GM13976 (cell line): ENCODE measurements around the gene HECA.

Experiments used
- DNase-seq: peaks from one replicate; pipeline ENCODE4 v3.0.0; 2012; ENCODE audit warnings: low spot score
- CTCF ChIP-seq: IDR thresholded peaks from 2 replicates; pipeline ENCODE4 v1.5.1; 2012; ENCODE audit warnings: borderline replicate concordance, mild to moderate bottlenecking; ENCODE audit not compliant: insufficient read depth; ENCODE audit errors: extremely low read depth, missing control alignments, control extremely low read depth
- in situ Hi-C: fragments of 300-500 bp; cut with MboI; formaldehyde crosslinking; loops from one replicate; pipeline ENCODE4 v1.12.0; 2022; ENCODE audit warnings: low sequenced_read_pairs, mixed read lengths, inconsistent platforms; ENCODE audit not compliant: unreplicated experiment

HECA gene

DNA sequence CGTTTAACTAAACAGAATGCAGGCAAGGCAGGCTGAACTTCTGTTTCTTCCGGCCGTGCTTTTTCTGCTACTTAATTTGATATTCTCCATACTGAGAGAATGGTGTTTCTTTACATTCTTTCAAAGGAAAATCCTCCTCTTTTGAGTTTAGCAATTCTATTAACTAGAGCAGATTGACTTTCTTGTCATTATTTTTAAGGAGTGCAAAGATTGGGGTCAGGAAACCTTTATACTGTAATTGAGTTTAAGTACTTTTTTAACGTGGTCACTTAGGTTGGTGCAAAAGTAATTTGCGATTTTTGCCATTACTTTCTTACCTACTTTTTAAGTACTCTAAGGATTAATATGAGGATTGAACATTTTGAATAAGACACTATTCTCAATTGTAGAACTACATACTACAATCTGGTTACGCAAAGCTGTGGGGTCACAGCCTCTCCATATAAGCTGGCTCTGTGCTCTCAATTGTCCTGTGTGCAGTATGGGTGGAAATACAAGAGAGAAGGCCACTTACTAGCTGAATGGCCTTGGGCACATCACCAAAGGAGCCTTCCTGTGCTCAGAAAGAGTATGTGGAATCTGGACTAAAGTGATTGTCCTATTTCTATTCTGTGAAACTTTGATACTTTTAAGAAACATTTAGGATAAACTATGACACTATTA, 16.7 kb downstream of the HECA start:
- no peak for DNase-seq
- in situ Hi-C loops: no loop called here
- TF ChIP-seq CTCF: no peak

DNA sequence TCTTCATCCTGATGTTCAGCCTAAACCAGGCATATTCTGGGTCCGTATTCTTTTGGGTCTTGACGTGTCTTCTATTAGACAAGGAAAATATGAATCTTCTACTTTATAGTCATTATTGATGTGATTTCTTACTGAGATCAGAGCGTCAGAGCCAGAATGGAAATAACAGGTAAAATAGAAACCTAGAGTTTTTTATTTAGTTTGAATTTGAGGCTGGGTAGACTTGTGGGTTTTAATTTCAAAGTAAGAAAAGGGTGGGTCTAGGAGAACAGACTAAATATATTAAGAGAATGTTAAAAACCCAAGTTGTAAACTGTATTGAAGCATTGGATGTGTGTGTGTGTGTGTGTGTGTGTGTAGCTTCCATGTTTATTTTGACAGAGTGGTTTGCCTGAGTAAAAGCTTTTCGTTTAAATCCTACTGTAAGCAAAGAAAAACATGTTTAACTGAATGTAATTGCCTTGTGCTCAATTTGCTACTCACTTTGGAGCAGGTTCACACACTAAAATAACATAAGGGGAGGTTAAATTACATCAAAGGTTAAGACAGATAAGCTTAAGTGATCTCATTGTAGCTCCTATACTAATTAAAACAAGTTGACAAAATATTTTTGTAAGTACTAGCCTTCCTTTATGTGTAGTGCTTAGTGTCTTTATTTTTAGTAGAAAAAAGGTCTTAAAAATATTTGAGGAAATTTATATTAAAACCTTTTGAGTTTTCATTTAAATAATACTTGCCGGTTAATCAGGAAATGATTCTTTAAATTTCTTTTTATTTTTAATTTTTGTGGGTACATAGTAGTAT, 17.4 kb downstream of the HECA start:
- DNase-seq: no peak
- TF ChIP-seq CTCF: no peak
- in situ Hi-C loops: no loop called here

GRCh38 chr6:139152892-139153271, 18.0 kb downstream of the HECA start:
- no peak for DNase-seq
- no peak for TF ChIP-seq CTCF
- in situ Hi-C loops: no loop called here

GRCh38 chr6:139153855-139154254, 19.0 kb downstream of the HECA start:
- TF ChIP-seq CTCF: no peak
- no peak for DNase-seq
- in situ Hi-C loops: no loop called here

- in situ Hi-C loops: no loop called here
- no peak for TF ChIP-seq CTCF
- DNase-seq: no peak
Observed at GRCh38 chr6:139154881-139155547, 20.1 kb downstream of the HECA start.

DNA sequence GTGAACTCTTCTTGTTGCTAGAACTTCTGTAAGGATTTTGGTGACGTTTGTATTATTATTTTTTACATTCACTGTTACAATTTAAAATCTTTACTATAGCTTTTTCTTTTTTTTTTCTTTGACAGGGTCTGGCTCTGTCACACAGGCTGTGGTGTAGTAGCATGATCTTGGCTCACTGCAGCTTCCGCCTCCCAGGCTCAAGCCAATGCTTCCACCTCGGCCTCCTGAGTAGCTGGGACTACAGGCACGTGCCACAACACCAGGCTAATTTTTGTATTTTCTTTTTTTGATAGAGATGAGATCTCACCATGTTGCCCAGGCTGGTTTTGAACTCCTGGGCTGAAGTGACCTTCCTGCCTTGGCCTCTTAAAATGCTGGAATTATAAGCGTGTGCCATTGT, 21.2 kb downstream of the HECA start:
- DNase-seq: no peak
- TF ChIP-seq CTCF: no peak
- in situ Hi-C loops: no loop called here
